ENCODE measurements around the gene CCP110.

The CCP110 gene

GRCh38 chr16:19595043-19595767 is 71.5 kb downstream of the CCP110 start:
- FAIRE-seq (peak; percentile 44), DNase-seq (ENCODE audit: insufficient read length, low spot score) (peak; percentile 70)

- DNase-seq (ENCODE audit: insufficient read length, low spot score), result no peak
- FAIRE-seq, result no peak
These were observed 75.2 kb downstream of the CCP110 start for GRCh38 chr16:19598805-19599510.

- DNase-seq (ENCODE audit: insufficient read length, low spot score), result no peak
- no peak for FAIRE-seq
These were observed 76.4 kb downstream of the CCP110 start for GRCh38 chr16:19599968-19600716.

- DNase-seq (ENCODE audit: insufficient read length, low spot score) (peak; percentile 11), FAIRE-seq (no peak)
These were observed 77.6 kb downstream of the CCP110 start for GRCh38 chr16:19601083-19601976.
